ENCODE data around the gene GRK4.
A peak's percentile ranks its signal among the peaks of the same experiment; 100 is the strongest.

The GRK4 gene

DNA sequence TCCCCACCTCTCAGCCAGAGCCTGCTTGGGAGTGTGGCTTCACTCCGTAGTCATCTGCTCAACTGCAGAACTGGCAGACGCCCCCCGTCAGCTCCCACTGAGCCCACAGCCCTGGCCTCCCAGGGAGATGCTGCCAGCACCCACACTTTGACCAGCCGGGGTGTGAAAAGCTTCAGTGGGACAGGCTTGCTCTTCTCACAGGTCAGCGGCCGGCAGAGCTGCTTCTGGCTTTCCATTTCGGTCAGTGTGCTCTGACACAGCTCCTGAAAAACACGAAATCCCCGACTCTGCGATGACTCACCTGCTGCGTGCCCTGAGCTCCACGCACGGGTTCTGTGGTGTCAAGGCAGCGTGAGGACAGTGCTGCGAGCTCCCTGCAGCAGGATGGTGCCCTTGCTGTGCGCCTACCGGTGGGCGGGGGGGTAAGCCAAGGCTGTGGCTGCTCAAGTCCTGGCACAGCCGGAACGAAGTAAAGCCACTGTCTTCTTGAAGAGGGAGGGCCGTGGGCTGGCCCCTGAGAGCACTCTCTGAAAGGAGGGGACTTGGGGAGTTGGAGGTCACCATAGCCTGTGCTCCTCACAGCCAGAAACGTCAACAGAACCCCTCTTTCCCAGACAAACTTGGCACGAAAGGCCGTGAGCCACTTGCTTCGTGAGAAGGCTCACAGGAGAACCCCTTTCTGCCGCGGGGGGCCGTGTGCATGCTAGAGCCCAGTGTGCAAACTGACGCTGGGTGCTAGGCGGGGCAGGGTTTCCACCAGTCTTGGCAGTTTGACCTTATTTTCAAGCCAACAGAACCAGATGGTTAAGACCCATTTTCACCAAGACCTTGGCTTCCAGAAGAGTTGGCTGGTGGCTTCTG, 23.8 kb upstream of the GRK4 start:
- TF ChIP-seq, protein P1, sequence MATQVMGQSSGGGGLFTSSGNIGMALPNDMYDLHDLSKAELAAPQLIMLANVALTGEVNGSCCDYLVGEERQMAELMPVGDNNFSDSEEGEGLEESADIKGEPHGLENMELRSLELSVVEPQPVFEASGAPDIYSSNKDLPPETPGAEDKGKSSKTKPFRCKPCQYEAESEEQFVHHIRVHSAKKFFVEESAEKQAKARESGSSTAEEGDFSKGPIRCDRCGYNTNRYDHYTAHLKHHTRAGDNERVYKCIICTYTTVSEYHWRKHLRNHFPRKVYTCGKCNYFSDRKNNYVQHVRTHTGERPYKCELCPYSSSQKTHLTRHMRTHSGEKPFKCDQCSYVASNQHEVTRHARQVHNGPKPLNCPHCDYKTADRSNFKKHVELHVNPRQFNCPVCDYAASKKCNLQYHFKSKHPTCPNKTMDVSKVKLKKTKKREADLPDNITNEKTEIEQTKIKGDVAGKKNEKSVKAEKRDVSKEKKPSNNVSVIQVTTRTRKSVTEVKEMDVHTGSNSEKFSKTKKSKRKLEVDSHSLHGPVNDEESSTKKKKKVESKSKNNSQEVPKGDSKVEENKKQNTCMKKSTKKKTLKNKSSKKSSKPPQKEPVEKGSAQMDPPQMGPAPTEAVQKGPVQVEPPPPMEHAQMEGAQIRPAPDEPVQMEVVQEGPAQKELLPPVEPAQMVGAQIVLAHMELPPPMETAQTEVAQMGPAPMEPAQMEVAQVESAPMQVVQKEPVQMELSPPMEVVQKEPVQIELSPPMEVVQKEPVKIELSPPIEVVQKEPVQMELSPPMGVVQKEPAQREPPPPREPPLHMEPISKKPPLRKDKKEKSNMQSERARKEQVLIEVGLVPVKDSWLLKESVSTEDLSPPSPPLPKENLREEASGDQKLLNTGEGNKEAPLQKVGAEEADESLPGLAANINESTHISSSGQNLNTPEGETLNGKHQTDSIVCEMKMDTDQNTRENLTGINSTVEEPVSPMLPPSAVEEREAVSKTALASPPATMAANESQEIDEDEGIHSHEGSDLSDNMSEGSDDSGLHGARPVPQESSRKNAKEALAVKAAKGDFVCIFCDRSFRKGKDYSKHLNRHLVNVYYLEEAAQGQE (IDR thresholded peaks at IDR 0.05; ENCODE audit: insufficient replicate concordance, low read depth): no peak
- TF ChIP-seq POLR2AphosphoS5 (IDR thresholded peaks at IDR 0.05; ENCODE audit: low read depth): 0 out of 2 replicates have a peak, but pooled peaks have one; percentile 33
- no peak for DNase-seq (ENCODE audit: low read depth in 1 of 2, low spot score in 1 of 2)
- Histone ChIP-seq H3K4me3 (replicated peaks; ENCODE audit: insufficient read depth, low read length) (no peak overlapping the region), H3K27me3 (ENCODE audit: insufficient read depth, poor library complexity, severe bottlenecking) (no peaks in the 10 kb centered on the region), H3K27ac (replicated peaks) (no peak overlapping the region)

DNA sequence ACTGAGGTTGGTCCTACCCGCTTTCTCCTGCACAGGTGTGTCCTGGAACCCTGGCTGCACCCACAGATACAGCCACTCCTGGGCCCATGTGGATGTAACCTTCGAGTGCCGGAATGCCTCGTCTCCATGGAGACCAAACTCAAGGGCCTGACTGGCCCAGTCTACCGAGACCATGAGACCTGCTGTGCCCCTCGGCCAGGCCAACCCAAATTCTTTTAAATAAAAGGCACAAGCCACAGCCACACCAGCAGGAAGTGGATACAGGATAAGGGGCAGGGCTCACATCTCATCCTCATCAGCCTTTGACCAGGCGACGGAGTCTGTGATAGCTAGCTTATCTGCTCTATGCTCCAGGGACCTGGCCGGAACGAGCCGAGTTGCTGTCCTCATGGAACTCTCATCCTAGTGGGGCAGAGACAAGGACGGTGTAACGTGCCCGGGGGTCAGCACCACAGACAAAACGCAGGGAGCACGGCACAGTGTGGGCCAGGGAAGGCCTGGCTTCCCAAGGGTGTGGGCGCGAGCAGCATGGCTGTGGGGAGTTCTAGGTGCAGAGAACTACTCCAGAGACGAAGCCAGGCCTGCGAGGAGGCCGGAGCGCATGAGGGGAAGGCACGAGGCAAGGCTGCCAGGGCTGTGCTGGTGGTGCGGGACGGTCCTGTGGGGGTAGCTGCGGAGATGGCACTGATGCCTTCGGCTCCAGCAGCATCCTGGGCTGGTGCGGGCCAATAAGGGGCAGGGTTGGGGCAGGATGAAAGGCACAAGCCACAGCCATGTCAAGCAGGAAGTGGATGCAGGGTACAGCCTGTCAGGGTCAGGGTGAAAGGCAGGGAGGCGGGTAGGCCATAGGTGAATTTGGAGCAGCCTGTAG, 22.9 kb upstream of the GRK4 start:
- Histone ChIP-seq H3K27me3 (ENCODE audit: insufficient read depth, poor library complexity, severe bottlenecking) (no peaks in the 10 kb centered on the region), H3K27ac (replicated peaks) (no peak overlapping the region), H3K4me3 (replicated peaks; ENCODE audit: insufficient read depth, low read length) (no peak overlapping the region)
- DNase-seq (ENCODE audit: low read depth in 1 of 2, low spot score in 1 of 2): no peak
- no peak for TF ChIP-seq GABPA (IDR thresholded peaks at IDR 0.05; ENCODE audit: low read depth)
- TF ChIP-seq, protein P1 (IDR thresholded peaks at IDR 0.05; ENCODE audit: insufficient replicate concordance, low read depth): no peak
- TF ChIP-seq POLR2AphosphoS5 (IDR thresholded peaks at IDR 0.05; ENCODE audit: low read depth): no peak; the same call in 1 of the 2 replicates
- TF ChIP-seq, protein P2, sequence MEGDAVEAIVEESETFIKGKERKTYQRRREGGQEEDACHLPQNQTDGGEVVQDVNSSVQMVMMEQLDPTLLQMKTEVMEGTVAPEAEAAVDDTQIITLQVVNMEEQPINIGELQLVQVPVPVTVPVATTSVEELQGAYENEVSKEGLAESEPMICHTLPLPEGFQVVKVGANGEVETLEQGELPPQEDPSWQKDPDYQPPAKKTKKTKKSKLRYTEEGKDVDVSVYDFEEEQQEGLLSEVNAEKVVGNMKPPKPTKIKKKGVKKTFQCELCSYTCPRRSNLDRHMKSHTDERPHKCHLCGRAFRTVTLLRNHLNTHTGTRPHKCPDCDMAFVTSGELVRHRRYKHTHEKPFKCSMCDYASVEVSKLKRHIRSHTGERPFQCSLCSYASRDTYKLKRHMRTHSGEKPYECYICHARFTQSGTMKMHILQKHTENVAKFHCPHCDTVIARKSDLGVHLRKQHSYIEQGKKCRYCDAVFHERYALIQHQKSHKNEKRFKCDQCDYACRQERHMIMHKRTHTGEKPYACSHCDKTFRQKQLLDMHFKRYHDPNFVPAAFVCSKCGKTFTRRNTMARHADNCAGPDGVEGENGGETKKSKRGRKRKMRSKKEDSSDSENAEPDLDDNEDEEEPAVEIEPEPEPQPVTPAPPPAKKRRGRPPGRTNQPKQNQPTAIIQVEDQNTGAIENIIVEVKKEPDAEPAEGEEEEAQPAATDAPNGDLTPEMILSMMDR (IDR thresholded peaks at IDR 0.05; ENCODE audit: insufficient read depth, low read length): no peak
- TF ChIP-seq SPI1 (IDR thresholded peaks at IDR 0.05; ENCODE audit: borderline replicate concordance, low read depth): no peak

DNA sequence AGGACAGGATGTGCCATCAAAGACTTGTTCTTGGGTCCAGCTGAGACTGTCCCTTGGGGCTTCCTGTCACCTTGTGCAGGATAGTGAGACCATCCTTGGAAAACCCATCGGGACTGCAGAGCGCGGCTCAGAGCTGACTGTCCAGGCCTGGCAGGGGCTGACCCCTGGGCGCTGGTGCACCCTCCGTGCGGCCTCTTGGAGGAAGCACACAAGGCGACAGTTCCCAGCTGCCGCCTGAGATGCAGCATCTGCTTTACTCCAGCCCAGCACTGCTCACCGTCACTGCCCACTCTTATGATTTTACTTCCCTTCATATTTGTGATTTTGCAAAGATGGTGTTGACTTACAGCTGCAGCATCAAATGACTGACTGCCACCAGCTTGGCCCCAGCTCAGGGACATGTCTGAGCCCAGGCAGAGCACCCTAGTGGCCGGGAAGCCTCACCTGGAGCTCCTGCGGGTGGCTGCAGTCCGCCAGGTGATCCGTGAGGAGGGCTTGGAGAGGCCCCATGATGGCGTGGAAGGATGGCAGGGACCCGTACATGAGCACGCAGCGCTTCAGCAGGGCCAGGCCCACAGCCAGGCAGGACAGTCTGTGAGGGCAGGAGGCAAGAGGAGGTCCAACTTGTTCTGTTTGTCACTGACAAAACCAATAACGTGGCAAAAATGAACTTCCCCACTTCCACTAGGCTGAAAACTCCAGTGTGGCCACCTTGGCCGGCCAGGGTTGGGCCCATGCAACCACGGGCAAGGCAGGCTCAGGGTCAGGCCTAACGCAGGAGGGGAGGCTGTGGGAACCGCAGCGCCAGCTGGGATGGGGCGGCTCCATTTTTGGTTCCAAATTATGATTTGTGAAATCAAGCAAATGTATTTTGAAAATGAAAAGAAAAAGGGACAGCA, 22.0 kb upstream of the GRK4 start:
- H3K27ac ChIP-seq (replicated peaks): no peak overlapping the region
- H3K27me3 ChIP-seq (ENCODE audit: insufficient read depth, poor library complexity, severe bottlenecking): no peaks in the 10 kb centered on the region
- no peak overlapping the region for H3K4me3 ChIP-seq (replicated peaks; ENCODE audit: insufficient read depth, low read length)
- TF ChIP-seq, protein P1 (IDR thresholded peaks at IDR 0.05; ENCODE audit: insufficient replicate concordance, low read depth): no peak
- TF ChIP-seq, protein P2 (IDR thresholded peaks at IDR 0.05; ENCODE audit: insufficient read depth, low read length): no peak
- no peak for TF ChIP-seq SPI1 (IDR thresholded peaks at IDR 0.05; ENCODE audit: borderline replicate concordance, low read depth)
- TF ChIP-seq GABPA (IDR thresholded peaks at IDR 0.05; ENCODE audit: low read depth): no peak
- no peak; the same call in 1 of the 2 replicates for TF ChIP-seq POLR2AphosphoS5 (IDR thresholded peaks at IDR 0.05; ENCODE audit: low read depth)
- no peak for DNase-seq (ENCODE audit: low read depth in 1 of 2, low spot score in 1 of 2)

Measured in HL-60 (cell line).